Nephron (organoid): ENCODE results near the gene MFNG.
"Not testable (repeated sequence)": the region's sequence is repeated elsewhere in the genome, so short reads cannot be mapped to it uniquely, and the experiment has no call there.

ENCODE experiments used
- H3K27ac Mint-ChIP-seq, 3 experiments: 2 replicates each; pipeline ENCODE4 v1.8.0; 2020; ENCODE audit warnings: mixed read lengths in 3 of 3, mild to moderate bottlenecking in 2 of 3, moderate library complexity in 1 of 3
- H3K27me3 Mint-ChIP-seq: 2 replicates; pipeline ENCODE4 v1.8.0; 2021; ENCODE audit warnings: low read depth, mild to moderate bottlenecking, moderate library complexity, mixed read lengths
- H3K36me3 Mint-ChIP-seq: 2 replicates; pipeline ENCODE4 v1.8.0; 2020; ENCODE audit warnings: low read depth, mixed read lengths
- H3K4me1 Mint-ChIP-seq: 2 replicates; pipeline ENCODE4 v1.8.0; 2020; ENCODE audit warnings: mixed read lengths
- H3K4me3 Mint-ChIP-seq, 3 experiments: 2 replicates each; pipeline ENCODE4 v1.8.0; 2020; ENCODE audit warnings: mild to moderate bottlenecking in 3 of 3, mixed read lengths in 3 of 3, moderate library complexity in 2 of 3
- H3K9me3 Mint-ChIP-seq: 2 replicates; pipeline ENCODE4 v1.8.0; 2020; ENCODE audit warnings: mixed read lengths
- TF ChIP-seq, protein P1 (sequence below), 3 experiments: fragments of 200-600 bp; sonication (generic); IDR thresholded peaks; one replicate each; pipeline ENCODE4 v1.5.0; 2021; ENCODE audit warnings: antibody characterized with exemption in 3 of 3; ENCODE audit not compliant: unreplicated experiment in 3 of 3

The MFNG gene, protein sequence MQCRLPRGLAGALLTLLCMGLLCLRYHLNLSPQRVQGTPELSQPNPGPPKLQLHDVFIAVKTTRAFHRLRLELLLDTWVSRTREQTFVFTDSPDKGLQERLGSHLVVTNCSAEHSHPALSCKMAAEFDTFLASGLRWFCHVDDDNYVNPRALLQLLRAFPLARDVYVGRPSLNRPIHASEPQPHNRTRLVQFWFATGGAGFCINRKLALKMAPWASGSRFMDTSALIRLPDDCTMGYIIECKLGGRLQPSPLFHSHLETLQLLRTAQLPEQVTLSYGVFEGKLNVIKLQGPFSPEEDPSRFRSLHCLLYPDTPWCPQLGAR

DNA sequence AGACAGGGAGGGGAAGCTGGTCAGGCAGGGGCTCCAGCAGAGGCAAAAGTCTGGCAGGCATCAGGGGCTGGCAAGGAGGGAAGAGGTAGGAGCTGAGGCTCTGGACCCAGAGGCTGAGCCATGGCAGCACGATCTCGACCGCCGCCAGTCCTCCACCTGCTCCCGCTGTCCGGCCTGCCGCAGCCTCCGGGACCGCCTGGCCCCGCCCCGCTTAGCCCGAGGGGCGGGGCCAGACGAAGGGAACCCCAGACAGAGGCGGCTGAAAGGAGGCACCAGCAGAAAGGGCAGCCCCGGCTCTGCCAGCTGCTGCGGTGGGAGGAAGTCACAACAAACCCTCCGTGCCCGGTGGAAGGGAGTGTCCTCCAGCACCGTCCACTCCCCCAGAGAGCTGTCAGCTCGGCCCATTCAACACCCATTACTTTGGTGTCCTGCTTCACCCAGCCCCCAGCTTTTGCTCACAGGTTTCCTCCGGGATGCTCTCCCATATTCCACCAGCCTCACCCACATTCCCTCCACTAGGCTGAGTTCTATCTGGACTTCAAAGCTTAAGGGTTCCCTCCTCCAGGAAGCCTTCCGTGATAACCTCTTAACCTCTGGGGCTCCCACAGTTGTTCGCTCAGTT, at the start of gene MFNG:
TSS of gene MFNG (minus strand) at position 161 of the 622 bp plus-strand sequence. CDS start 207 bp downstream, outside the sequence.
- H3K4me1 Mint-ChIP-seq: peaks cover 21% of the 10 kb centered on the region
- H3K4me3 Mint-ChIP-seq: peak within 1 kb of the TSS in 2 of 3 experiments; percentile 21 to 34
- peaks cover 10% of the 10 kb centered on the region for H3K36me3 Mint-ChIP-seq
- H3K27me3 Mint-ChIP-seq: peaks cover 31% of the 10 kb centered on the region
- peak within 1 kb of the TSS in 2 of 3 experiments; percentile 31 to 73 for H3K27ac Mint-ChIP-seq
- H3K9me3 Mint-ChIP-seq: no peaks in the 10 kb centered on the region
- TF ChIP-seq, protein P1, sequence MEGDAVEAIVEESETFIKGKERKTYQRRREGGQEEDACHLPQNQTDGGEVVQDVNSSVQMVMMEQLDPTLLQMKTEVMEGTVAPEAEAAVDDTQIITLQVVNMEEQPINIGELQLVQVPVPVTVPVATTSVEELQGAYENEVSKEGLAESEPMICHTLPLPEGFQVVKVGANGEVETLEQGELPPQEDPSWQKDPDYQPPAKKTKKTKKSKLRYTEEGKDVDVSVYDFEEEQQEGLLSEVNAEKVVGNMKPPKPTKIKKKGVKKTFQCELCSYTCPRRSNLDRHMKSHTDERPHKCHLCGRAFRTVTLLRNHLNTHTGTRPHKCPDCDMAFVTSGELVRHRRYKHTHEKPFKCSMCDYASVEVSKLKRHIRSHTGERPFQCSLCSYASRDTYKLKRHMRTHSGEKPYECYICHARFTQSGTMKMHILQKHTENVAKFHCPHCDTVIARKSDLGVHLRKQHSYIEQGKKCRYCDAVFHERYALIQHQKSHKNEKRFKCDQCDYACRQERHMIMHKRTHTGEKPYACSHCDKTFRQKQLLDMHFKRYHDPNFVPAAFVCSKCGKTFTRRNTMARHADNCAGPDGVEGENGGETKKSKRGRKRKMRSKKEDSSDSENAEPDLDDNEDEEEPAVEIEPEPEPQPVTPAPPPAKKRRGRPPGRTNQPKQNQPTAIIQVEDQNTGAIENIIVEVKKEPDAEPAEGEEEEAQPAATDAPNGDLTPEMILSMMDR (IDR thresholded peaks at IDR 0.05; ENCODE audit: unreplicated experiment in 3 of 3): no peak

DNA sequence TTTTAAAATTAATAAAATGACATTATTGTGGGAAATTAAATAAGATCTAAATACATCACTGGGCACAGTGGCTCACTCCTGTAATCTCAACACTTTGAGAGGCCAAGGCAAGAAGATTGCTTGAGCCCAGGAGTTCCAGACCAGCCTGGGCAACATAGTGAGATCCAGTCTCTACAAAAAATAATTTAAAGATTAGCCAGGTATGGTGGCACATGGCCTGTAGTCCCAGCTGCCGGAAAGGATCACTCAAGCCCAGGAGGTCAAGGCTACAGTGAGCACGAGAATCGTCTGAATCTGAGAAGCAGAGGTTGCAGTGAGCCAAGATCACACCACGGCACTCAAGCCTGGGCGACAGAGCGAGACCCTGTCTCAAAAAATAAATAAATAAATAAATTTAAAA, 49.0 kb upstream of the MFNG start:
- H3K27ac Mint-ChIP-seq: no peak overlapping the region
- H3K36me3 Mint-ChIP-seq: no peaks in the 10 kb centered on the region
- no peak overlapping the region for H3K4me3 Mint-ChIP-seq
- H3K9me3 Mint-ChIP-seq: no peaks in the 10 kb centered on the region
- H3K4me1 Mint-ChIP-seq: peaks cover 12% of the 10 kb centered on the region
- H3K27me3 Mint-ChIP-seq: no peaks in the 10 kb centered on the region
- TF ChIP-seq, protein P1 (IDR thresholded peaks at IDR 0.05; ENCODE audit: unreplicated experiment in 3 of 3): no peak

DNA sequence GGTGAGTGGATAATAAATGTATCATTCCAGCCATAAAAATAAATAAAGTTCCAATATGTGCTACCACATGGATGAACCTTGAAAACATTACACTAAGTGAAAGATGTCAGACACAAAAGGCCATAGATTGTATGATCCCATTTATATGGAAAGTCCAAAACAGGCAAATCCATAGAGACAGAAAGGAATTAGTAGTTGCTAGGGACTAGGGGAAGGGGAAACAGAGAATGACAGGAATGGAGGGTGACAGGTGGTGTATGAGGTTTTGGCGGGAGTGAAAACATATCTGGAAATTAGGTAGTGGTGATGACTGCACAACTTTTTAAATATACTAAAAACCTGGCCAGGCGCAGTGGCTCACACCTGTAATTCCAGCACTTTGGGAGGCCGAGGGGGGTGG, 48.3 kb upstream of the MFNG start:
- TF ChIP-seq, protein P1 (IDR thresholded peaks at IDR 0.05; ENCODE audit: unreplicated experiment in 3 of 3): no peak
- Mint-ChIP-seq H3K27ac (peak overlapping the region in 2 of 3 experiments; percentile 2 to 4), H3K4me3 (no peak overlapping the region), H3K4me1 (peaks cover 10% of the 10 kb centered on the region), H3K9me3 (no peaks in the 10 kb centered on the region), H3K27me3 (peaks cover 3% of the 10 kb centered on the region), H3K36me3 (no peaks in the 10 kb centered on the region)

DNA sequence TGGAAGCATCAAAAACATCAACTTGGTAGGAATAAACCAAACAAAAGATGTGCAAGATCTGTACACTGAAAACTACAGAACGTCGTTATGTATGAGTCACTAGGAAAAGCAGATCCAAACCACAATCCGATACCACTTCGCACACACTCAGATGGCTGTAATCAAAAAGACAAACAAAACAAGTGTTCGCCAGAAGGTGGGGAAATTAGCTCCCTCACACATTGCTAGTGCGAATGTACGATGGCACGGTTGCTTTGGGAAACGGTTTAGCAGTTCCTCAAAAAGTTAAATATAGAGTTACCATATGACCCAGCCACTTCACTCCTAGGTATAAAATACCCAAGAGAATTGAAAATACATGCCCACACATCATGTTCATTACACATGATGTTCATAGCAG, 47.8 kb upstream of the MFNG start:
- Mint-ChIP-seq H3K4me3 (no peak overlapping the region), H3K27ac (peak overlapping the region in 1 of 3 experiments; percentile 55), H3K36me3 (no peaks in the 10 kb centered on the region), H3K27me3 (peaks cover 4% of the 10 kb centered on the region), H3K9me3 (no peaks in the 10 kb centered on the region), H3K4me1 (peaks cover 8% of the 10 kb centered on the region)
- TF ChIP-seq, protein P1 (IDR thresholded peaks at IDR 0.05; ENCODE audit: unreplicated experiment in 3 of 3): no peak

DNA sequence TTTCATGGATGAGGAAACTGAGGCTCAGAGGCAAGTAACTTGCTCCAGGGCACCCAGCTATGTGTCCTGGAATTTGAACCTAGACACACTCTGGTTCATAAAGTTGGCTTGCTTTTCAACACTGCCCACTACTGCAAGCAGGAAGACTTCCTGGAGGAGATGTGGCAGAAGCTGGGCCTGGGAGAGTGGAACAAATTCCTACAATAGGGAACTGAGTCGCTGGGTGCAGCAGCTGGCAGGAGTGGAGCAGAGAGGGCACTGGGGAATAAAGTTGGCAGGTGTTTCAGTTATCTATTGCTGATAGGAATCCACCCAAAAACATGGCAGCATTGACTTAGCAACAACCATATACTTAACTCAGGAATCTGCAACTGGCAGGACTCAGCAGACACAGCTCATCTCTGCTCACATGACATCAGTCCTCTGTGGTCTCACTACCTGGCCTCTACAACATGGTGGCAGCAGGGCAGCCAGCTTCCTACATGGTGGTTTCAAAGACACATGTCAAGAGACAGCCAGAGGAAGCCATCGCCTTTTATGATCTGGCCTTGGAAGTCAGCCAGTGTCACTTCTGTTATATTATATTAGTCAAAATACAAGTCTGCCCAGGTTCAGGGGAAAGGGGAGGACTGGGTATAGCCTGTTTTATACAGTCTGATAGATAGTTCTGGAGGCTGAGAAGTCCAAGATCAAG, 43.6 kb upstream of the MFNG start:
- Mint-ChIP-seq H3K27me3 (peaks cover 4% of the 10 kb centered on the region), H3K4me3 (no peak overlapping the region), H3K27ac (no peak overlapping the region), H3K9me3 (no peaks in the 10 kb centered on the region), H3K36me3 (no peaks in the 10 kb centered on the region), H3K4me1 (no peaks in the 10 kb centered on the region)
- TF ChIP-seq, protein P1 (IDR thresholded peaks at IDR 0.05; ENCODE audit: unreplicated experiment in 3 of 3): no peak

DNA sequence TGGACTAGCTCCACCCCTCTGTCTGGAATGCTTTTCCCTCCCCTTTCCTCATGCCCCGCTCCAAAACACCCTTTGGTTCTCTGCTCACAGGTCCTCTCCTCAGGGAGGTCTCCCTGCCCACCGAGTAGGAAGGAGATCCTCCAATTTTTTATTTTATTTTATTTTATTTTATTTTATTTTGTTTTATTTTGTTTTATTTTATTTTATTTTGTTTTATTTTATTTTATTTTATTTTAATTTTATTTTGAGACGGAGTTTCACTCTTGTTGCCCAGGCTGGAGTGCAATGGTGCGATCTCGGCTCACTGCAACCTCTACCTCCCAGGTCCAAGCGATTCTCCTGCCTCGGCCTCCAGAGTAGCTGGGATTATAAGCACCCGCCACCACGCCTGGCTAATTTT, 41.8 kb upstream of the MFNG start:
- not testable (repeated sequence) for H3K27ac Mint-ChIP-seq, H3K36me3 Mint-ChIP-seq, H3K4me3 Mint-ChIP-seq, H3K9me3 Mint-ChIP-seq, H3K27me3 Mint-ChIP-seq, H3K4me1 Mint-ChIP-seq

DNA sequence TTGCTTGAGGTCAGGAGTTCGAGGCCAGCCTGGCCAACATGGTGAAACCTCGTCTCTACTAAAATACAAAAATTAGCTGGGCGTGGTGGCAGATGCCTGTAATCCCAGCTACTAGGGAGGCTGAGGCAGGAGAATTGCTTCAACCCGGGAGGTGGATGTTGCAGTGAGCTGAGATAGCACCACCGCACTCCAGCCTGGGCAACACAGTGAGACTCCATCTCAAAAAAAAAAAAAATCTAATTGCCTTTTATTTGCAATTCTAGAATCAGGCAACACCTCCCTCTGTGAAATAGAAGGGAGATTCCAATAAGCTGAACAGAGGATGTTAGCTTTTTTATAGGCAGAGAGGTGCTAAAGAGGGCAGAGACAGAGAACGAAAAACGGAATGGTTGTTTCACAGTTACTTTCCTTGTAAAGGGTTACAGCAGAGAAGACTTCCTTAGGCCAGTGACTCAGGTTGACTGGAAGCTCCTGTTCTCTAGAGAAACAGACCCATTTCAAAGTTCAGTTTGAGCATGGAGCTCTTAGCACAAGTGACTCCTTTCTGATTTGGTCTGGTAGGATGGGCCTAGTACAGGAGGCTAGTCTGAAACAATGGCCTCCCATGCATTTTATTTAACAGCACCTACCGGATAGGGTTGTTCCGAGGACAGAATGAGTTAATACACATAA, 41.0 kb upstream of the MFNG start:
- H3K4me1 Mint-ChIP-seq, H3K4me3 Mint-ChIP-seq, H3K36me3 Mint-ChIP-seq, H3K27ac Mint-ChIP-seq, H3K27me3 Mint-ChIP-seq, H3K9me3 Mint-ChIP-seq: not testable (repeated sequence)
